Stimulated activated CD4-positive, alpha-beta T cell treated with anti-CD3 and anti-CD28 coated beads, Interleukin-12 subunit alpha, Interleukin-12 subunit beta, amount 100 ng/mL, for 48 hours (primary cell): ENCODE data around the gene SLC5A4.

Experiments
- DNase-seq, 3 donors: peaks; one replicate each; pipeline ENCODE4 v3.0.0-alpha.2; 2020; ENCODE audit warnings: low read depth in 2 of 3, low spot score in 1 of 3

SLC5A4 gene

GRCh38 chr22:32233091-32233490, 22.1 kb downstream of the SLC5A4 start:
- DNase-seq: no peak

DNA sequence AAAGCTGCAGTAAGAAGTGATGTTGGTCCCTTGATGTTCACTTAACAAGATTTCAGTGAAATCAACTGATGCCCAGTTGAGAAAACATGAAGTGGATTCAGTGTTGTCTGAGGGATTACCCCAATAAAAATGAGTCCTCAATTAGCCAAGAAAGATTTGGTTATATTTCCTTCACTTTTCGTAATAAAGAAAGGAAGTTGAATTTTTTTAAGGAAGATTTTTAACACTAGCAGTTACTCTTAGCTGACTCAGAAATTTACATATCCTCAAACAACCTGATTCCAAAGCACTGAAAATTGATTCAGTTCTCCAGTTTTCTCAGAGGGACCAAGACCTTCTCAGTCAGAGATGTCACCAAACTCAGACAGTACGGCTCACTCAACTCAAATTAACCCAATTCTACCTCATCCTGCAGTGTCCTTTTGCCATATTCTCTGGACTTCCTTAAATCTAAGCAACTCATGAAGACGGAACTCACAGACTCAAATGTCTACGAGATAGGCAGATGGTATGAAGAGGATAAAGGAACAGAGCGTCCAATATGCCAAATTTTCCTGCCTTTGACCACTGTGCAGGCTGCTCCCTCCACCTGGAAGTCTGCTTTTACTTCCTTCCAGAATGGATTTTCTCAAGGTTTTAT, 22.8 kb downstream of the SLC5A4 start:
- DNase-seq: no peak

DNA sequence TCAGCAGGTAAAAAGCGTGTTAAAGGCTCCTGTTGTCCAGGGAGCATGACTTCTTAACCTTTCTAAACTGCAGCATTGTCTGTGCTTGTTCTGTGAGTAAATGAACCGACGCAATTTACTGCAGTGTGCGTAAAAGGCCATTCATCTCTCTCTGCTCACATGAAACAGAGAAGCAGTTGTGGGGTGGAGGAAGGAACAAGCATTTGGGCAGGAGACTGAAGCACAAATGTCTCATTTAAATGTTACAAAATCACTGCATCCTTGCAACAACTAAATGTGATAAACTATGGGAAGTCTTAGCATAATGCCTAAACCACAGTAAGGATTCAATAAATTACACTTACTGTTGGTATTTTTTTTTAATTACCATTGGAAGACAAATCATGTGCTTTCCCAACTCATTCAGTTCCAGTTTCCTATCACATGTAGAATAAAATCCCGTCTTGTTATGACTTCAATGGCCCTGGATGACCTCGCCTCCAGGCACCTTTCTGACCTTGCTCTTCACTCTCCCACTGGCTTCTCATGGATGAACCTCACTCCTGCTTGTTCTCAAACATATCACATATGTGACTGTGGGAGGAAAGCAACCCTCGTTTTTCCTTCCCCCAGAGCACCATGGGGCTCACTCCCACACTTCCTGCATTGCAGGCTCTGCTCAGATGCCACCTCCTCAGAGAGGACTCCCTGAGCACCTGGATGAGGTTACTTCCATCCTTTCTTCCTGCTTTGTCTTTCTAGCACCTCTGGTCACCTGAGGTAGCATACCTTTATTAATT, 28.6 kb downstream of the SLC5A4 start:
- DNase-seq: no peak

DNA sequence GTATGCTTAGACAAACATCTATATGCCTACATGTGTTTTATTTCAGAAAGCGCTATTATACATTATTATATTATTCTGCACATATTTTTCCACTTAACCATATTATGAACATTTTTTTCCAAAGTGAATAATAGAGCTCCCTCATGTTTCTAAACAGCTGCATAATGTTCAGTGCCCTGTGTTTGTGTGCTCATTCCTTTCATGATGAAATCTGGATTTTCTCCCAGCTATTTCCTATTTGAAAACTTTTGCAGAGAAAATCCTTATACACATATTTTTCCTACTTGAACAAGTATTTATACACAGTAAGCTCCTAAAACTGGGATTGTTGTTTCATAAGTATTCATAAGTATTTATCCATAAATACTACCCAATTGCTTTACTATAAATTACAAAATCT, 32.2 kb downstream of the SLC5A4 start:
- DNase-seq: no peak

DNA sequence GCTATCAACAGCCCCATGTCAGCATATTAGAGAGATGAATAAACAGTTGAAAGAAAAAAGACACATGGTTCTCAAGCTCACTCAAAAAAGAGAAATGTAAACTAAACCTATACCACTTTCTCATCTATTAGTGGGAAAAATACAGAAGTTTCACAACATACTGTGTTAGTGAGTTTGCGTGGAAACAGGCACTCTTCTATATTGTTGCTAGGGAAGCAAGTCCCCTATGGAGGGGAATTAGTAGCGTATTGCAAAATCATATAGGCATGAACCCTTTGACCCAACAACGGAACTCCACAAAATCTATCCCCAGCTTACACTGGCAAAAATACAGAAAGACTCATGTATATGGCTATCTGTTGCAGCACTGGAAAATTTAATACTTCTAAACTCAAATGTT, 36.1 kb downstream of the SLC5A4 start:
- no peak for DNase-seq

GRCh38 chr22:32218470-32218869, 36.7 kb downstream of the SLC5A4 start:
- no peak for DNase-seq

DNA sequence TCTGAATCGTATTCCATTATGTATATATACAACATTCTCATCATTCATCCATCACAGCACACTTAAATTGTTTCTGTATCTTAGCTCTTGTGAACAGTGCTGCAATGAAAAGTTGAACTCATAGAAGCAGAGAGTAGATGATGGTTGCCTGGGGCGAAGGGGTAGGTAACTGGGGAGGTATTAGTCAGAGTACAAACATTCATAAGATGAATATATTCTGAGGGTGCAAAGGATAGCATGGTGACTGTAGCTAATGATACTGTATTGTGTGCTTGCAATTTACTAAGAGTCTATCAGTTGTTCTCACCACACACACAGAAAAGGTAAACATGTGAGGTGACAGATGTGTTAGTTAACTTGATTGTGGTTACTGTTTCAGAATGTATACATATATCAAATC, 37.7 kb downstream of the SLC5A4 start:
- no peak for DNase-seq

- DNase-seq: no peak
These were observed 38.2 kb downstream of the SLC5A4 start for GRCh38 chr22:32216911-32217310.

DNA sequence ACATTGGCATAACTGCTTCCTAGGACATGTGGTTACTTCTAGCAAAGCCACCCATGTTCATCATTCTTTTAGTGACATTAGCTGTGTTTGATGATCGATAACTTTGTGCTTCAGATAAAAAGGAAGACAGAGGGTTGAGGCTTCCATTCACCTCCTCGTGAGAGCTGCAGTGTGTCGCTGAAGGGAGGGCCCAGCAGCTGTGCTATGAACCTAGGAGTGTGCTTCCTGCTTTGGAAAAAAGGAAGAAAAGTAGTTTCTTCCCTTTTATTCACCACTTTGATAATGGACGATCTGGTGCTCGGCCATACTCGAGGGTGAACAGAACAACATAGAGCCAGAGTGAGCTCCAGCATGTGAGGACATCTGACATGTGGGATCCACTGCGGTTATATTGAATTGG, 44.1 kb downstream of the SLC5A4 start:
- DNase-seq: no peak

DNA sequence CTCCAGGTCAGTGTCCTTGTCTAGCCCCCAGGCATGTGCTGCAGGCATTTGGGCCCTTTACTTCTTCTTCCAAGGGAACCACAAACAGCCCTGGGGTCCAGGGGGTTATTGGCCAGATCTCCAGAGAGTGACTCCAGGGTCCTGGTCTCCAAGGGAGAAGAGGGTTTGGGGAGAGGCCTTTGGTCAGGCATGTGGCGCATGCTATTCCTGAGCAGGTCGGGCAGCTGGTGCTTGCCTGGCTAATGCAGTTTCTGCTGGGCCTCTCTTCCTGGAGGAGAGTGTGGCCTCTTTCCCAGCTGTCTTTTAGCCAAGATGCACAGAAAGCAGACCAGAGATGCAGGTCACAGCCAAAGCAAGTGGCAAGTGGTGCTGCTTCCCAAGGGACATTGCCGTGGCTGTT, 46.5 kb downstream of the SLC5A4 start:
- DNase-seq: no peak

- DNase-seq: no peak
These were observed 47.1 kb downstream of the SLC5A4 start for GRCh38 chr22:32207971-32208480.

- DNase-seq: peak in 1 of 3 donors; percentile 20
These were observed 48.1 kb downstream of the SLC5A4 start for GRCh38 chr22:32206774-32207758.

DNA sequence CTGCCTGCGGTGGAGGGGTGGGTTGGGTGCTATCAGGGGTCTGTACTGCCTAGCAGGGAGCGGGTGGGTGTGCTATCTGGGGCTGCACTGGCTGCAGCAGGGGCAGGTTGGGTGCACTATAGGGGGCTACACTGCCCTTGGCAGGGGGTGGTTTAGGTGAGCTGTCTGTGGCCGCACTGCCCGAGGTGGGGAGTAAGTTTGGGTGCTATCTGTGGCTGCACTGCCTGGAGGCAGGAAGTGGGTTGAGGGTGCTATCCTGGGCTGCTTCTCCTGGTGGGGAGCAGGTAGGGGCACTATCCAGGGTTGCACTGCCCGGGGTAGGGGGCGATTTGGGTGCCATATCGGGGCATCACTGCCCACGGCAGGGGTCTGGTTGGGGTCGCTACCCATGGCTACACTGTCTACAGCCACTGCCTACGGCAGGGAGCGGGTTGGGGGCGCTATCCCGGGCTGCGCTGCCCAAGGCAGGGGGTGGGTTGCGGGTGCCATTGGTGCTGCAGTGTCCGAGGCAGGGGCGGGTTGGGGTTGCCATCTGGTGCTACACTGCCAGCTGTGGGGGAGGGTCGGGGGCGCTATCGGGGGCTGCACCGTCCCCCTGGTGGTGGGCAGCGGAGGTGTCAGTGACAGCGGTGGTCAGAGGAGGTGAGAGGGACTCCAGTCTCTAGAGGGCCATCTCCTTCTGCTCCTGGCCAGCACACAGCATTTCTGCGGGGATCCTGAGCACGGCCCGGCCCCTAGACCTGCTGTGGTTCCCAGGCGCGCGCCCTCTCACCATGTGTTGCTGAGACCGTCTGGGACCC, 49.0 kb downstream of the SLC5A4 start:
- DNase-seq: no peak

DNA sequence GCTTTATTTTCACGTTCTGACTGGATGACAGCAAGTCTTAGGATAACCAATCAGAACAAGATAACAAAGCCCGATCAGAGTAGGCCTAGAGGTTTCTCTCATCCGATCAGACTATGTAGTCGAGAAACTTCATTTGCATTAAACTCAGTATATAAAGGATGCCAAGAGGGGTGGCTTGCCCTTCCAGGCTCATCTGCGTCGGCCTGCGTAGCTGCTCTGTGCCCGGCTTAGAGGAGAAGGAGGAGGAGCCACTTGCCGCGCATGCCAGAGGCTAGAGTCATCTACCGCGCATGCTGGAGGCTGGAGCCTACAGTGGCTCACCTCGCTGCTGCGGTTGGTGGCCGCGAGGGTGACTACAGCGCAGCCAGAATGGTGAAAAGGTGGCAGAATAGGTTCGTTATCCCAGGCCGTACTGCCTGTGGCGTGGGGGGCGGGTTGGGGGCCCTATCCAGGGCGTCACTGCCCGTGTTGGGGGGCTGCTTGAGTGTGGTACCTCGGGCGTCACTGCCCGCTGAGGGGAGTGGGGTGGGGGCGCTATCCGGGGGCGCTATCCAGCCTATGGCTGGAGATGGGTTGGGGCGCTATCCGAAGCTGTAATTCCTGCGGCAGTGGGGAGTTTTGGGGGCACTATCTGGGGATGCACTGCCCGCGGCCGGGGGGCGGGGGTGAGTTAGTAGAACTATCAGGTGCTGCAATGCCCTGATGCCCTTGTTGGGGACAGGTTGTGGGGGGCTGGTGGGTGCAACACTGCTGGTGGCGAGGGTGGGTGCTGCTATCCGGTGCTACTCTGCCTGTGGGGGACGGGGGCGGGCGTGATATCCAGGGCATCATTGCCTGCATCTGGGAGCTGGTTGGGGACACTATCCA, 50.1 kb downstream of the SLC5A4 start, which contains the start of gene RFPL2:
Gene RFPL2 (minus strand): TSS at position 218 of the 867 bp plus-strand sequence. CDS start 2,622 bp downstream, outside the sequence.
- DNase-seq: peak in 1 of 3 donors; percentile 9

DNA sequence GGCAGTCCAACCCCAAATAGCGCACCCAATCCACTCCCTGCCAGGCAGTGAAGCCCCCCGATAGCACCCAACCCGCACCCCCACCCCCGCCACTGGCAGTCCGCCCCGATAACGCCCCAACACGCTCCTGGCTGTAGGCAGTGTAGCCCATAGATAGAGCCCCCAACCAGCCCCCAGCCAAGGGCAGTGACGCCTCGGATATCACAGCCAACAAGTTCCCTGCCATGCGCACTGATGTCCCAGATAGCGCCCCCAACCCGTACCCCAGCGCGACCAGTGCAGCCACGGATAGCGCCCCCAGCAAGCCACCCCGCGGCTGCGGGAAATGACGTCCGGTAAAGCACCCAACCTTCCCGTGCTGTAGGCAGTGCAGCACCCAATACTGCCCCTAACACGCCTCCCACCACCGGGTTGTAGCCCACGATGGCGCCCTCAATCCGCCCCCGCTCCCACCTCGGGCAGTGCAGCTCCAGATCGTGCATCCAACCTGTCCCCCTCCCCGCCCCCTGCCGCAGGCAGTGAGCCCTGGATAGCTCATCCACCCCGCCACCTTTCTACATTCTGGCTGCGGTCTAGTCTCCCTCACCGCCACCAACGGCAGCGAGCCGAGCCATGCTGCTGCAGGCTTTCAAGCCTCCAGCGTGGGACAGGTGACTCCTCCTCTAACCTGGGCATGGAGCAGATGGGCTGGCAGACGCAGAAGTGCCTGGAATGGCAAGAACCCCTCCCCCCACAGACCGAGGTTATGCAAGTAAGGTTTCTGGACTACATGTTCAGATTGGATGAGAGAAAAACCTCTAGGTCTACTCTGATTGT, 50.9 kb downstream of the SLC5A4 start:
- DNase-seq: no peak

GRCh38 chr22:32203181-32204039, 51.7 kb downstream of the SLC5A4 start:
- DNase-seq: no peak

GRCh38 chr22:32202539-32203180, 52.5 kb downstream of the SLC5A4 start:
- DNase-seq: peak in 1 of 3 donors; percentile 8
